H9 (cell line): Measurements from ENCODE around the gene KCNH2. TPM values are rescaled to one million over a fixed set of nuclear protein-coding genes. Genes with fewer than 3 reads are reported as not detected.

ENCODE experiments used
- DNase-seq: peaks from one replicate; pipeline ENCODE4 v3.0.0-alpha.2; 2017
- H2AFZ ChIP-seq: one replicate; pipeline ENCODE4 v1.6.1; 2013; ENCODE audit warnings: mild to moderate bottlenecking, low read length, control low read depth, moderate library complexity
- H2AK5ac ChIP-seq: 2 replicates; pipeline ENCODE4 v1.6.1; 2013; ENCODE audit warnings: low read length, control low read depth, mixed read lengths; ENCODE audit not compliant: insufficient read length
- H2BK120ac ChIP-seq: one replicate; pipeline ENCODE4 v1.6.1; 2013; ENCODE audit warnings: low read depth, mild to moderate bottlenecking, low read length, control low read depth, inconsistent platforms; ENCODE audit not compliant: poor library complexity, severe bottlenecking
- H2BK12ac ChIP-seq: 2 replicates; pipeline ENCODE4 v1.6.1; 2013; ENCODE audit warnings: low read length, control low read depth, mixed read lengths, low read depth; ENCODE audit not compliant: insufficient read length
- H2BK15ac ChIP-seq: 2 replicates; pipeline ENCODE4 v1.6.1; 2013; ENCODE audit warnings: low read depth, low read length, control low read depth
- H2BK20ac ChIP-seq: one replicate; pipeline ENCODE4 v1.6.1; 2013; ENCODE audit warnings: low read depth, mild to moderate bottlenecking, low read length, control low read depth, inconsistent platforms; ENCODE audit not compliant: poor library complexity, severe bottlenecking
- H2BK5ac ChIP-seq: 2 replicates; pipeline ENCODE4 v1.6.1; 2013; ENCODE audit warnings: low read length, control low read depth, mixed read lengths; ENCODE audit not compliant: insufficient read length
- H3K14ac ChIP-seq: 2 replicates; pipeline ENCODE4 v1.6.1; 2013; ENCODE audit warnings: low read length, control low read depth; ENCODE audit not compliant: insufficient read depth
- H3K18ac ChIP-seq: 2 replicates; pipeline ENCODE4 v1.6.1; 2013; ENCODE audit warnings: low read depth, mild to moderate bottlenecking, mixed read lengths, low read length, control low read depth; ENCODE audit not compliant: insufficient read length
- H3K23ac ChIP-seq: 2 replicates; pipeline ENCODE4 v1.6.1; 2013; ENCODE audit warnings: low read length, control low read depth, mixed read lengths, low read depth; ENCODE audit not compliant: insufficient read length
- H3K23me2 ChIP-seq: 2 replicates; pipeline ENCODE4 v1.6.1; 2013; ENCODE audit warnings: low read depth, mild to moderate bottlenecking, mixed read lengths, low read length, control low read depth; ENCODE audit not compliant: insufficient read length, poor library complexity, severe bottlenecking
- H3K27ac ChIP-seq: 2 replicates; pipeline ENCODE4 v1.5.1; 2013; ENCODE audit warnings: low read length, control low read depth, mixed read lengths, low read depth; ENCODE audit not compliant: insufficient read length
- H3K27me3 ChIP-seq: 2 replicates; pipeline ENCODE4 v1.6.1; 2013; ENCODE audit warnings: low read length, control low read depth, inconsistent platforms; ENCODE audit not compliant: insufficient read depth
- H3K4ac ChIP-seq: 2 replicates; pipeline ENCODE4 v1.6.1; 2013; ENCODE audit warnings: low read depth, mild to moderate bottlenecking, control low read depth, inconsistent platforms, low read length, moderate library complexity
- H3K4me1 ChIP-seq: 2 replicates; pipeline ENCODE4 v1.6.1; 2013; ENCODE audit warnings: low read length, control low read depth, inconsistent platforms; ENCODE audit not compliant: insufficient read depth
- H3K4me2 ChIP-seq: 2 replicates; pipeline ENCODE4 v1.6.1; 2013; ENCODE audit warnings: low read length, control low read depth, mixed read lengths; ENCODE audit not compliant: insufficient read length, insufficient read depth
- H3K56ac ChIP-seq: 2 replicates; pipeline ENCODE4 v1.6.1; 2013; ENCODE audit warnings: low read depth, mild to moderate bottlenecking, mixed read lengths, low read length, control low read depth; ENCODE audit not compliant: insufficient read length
- H3K79me1 ChIP-seq: 2 replicates; pipeline ENCODE4 v1.6.1; 2013; ENCODE audit warnings: low read depth, mild to moderate bottlenecking, moderate library complexity, low read length, control low read depth, inconsistent platforms; ENCODE audit not compliant: insufficient read depth, poor library complexity, severe bottlenecking
- H3K79me2 ChIP-seq: 2 replicates; pipeline ENCODE4 v1.6.1; 2013; ENCODE audit warnings: low read length, control low read depth, inconsistent platforms; ENCODE audit not compliant: insufficient read depth
- H3K9ac ChIP-seq: 2 replicates; pipeline ENCODE4 v1.6.1; 2013; ENCODE audit warnings: low read length, control low read depth, mixed read lengths; ENCODE audit not compliant: insufficient read length; ENCODE audit errors: extremely low read depth
- H3K9me3 ChIP-seq: one replicate; pipeline ENCODE4 v1.6.1; 2013; ENCODE audit warnings: low read depth, low read length, inconsistent platforms; ENCODE audit not compliant: control insufficient read depth
- H3T11ph ChIP-seq: one replicate; pipeline ENCODE4 v1.6.1; 2013; ENCODE audit warnings: mild to moderate bottlenecking, low read length, control low read depth, inconsistent platforms
- H4K20me1 ChIP-seq: one replicate; pipeline ENCODE4 v1.6.1; 2013; ENCODE audit not compliant: control insufficient read depth, insufficient read length, insufficient read depth
- H4K5ac ChIP-seq: 2 replicates; pipeline ENCODE4 v1.6.1; 2013; ENCODE audit warnings: low read depth, mild to moderate bottlenecking, mixed read lengths, low read length, control low read depth; ENCODE audit not compliant: insufficient read length
- H4K8ac ChIP-seq: replicated peaks from 2 replicates; pipeline ENCODE4 v1.6.1; 2013; ENCODE audit warnings: low read length, control low read depth, mixed read lengths, low read depth; ENCODE audit not compliant: insufficient read length
- H4K91ac ChIP-seq: 2 replicates; pipeline ENCODE4 v1.6.1; 2013; ENCODE audit warnings: low read depth, mild to moderate bottlenecking, moderate library complexity, mixed read lengths, low read length, control low read depth; ENCODE audit not compliant: insufficient read length
- H3K27ac Mint-ChIP-seq, 3 experiments: 2 replicates in 2 of 3; 3 replicates in 1 of 3; pipeline ENCODE4 v1.8.0; 2020 to 2021; ENCODE audit warnings: mixed read lengths in 3 of 3, mild to moderate bottlenecking in 1 of 3, moderate library complexity in 1 of 3
- H3K27me3 Mint-ChIP-seq: 2 replicates; pipeline ENCODE4 v1.8.0; 2021; ENCODE audit warnings: low read depth, mild to moderate bottlenecking, moderate library complexity, mixed read lengths
- H3K36me3 Mint-ChIP-seq, 3 experiments: 2 replicates in 2 of 3; 3 replicates in 1 of 3; pipeline ENCODE4 v1.8.0; 2020 to 2021; ENCODE audit warnings: low read depth in 3 of 3, mixed read lengths in 3 of 3; ENCODE audit not compliant: insufficient read depth in 1 of 3
- H3K4me1 Mint-ChIP-seq, 2 experiments: 2 replicates each; pipeline ENCODE4 v1.8.0; 2020; ENCODE audit warnings: mixed read lengths in 2 of 2
- H3K4me3 Mint-ChIP-seq, 2 experiments: 2 replicates in 1 of 2; 3 replicates in 1 of 2; pipeline ENCODE4 v1.8.0; 2020 to 2021; ENCODE audit warnings: mild to moderate bottlenecking in 2 of 2, mixed read lengths in 2 of 2, moderate library complexity in 1 of 2
- H3K9me3 Mint-ChIP-seq, 2 experiments: 2 replicates in 1 of 2; 3 replicates in 1 of 2; pipeline ENCODE4 v1.8.0; 2020; ENCODE audit warnings: mild to moderate bottlenecking in 2 of 2, mixed read lengths in 2 of 2, moderate library complexity in 1 of 2
- CTCF ChIP-seq: fragments of 200-600 bp; sonication (generic); conservative IDR thresholded peaks from 3 replicates; pipeline ENCODE4 v1.8.0; 2021; ENCODE audit warnings: antibody characterized with exemption, mild to moderate bottlenecking
- WGBS: extraction: QIAGEN DNeasy Blood & Tissue Kit; methylation state at CpG from one replicate; pipeline ENCODE4 v1.1.7; 2013; ENCODE audit warnings: missing lambda C conversion rate, low lambda C conversion rate, mixed read lengths; ENCODE audit not compliant: insufficient read length; ENCODE audit errors: extremely low coverage; 5-methylcytosine and 5-hydroxymethylcytosine counted together
- total RNA-seq: library from RNA; stranded (reverse); gene quantifications from 2 replicates; pipeline ENCODE4 v1.2.1, GENCODE V29; 2021

KCNH2 gene
- total RNA-seq, 1 experiment from 2014 or later: 4.5 TPM

- Histone ChIP-seq H4K5ac (no peak overlapping the region), H3K79me2 (no peaks in the 10 kb centered on the region), H4K91ac (no peak overlapping the region), H3K56ac (no peak overlapping the region), H3K4ac (no peak overlapping the region), H2BK12ac (no peak overlapping the region), H4K8ac (no peak overlapping the region), H4K20me1 (no peaks in the 10 kb centered on the region), H3K23me2 (no peaks in the 10 kb centered on the region), H3K79me1 (no peaks in the 10 kb centered on the region), H2BK120ac (no peak overlapping the region), H3K4me1 (no peaks in the 10 kb centered on the region; the same call in none of the 2 replicates), H2BK20ac (no peak overlapping the region), H2BK15ac (no peak overlapping the region), H3T11ph (no peak overlapping the region), H2AK5ac (no peak overlapping the region), H3K23ac (no peak overlapping the region), H3K14ac (no peak overlapping the region), H3K4me2 (peak overlapping the region; percentile 23), H3K9me3 (no peaks in the 10 kb centered on the region), H3K9ac (no peak overlapping the region), H3K27ac (no peak overlapping the region), H2BK5ac (no peak overlapping the region), H2AFZ (no peak overlapping the region), H3K27me3 (no peaks in the 10 kb centered on the region; the same call in 1 of the 2 replicates), H3K18ac (no peak overlapping the region)
- peaks cover 14 to 30% of the 10 kb centered on the region in 2 experiments for H3K4me1 Mint-ChIP-seq
- H3K4me3 Mint-ChIP-seq: peak overlapping the region; percentile 61 to 81
- peaks cover 9 to 15% of the 10 kb centered on the region in 2 experiments for H3K9me3 Mint-ChIP-seq
- H3K36me3 Mint-ChIP-seq: peaks cover 0 to 12% (median 5%) of the 10 kb centered on the region in 3 experiments; a peak in 4 of 7 replicates
- H3K27ac Mint-ChIP-seq: no peak overlapping the region
- DNase-seq: peak; percentile 86
- WGBS: no CpG with 5 or more reads among the region's 31 CpGs
- TF ChIP-seq CTCF: peak; percentile 95
- H3K27me3 Mint-ChIP-seq: peaks cover 52% of the 10 kb centered on the region
Observed at GRCh38 chr7:150988230-150989226, 10.4 kb upstream of the KCNH2 start.
